HEK293T (cell line): ENCODE measurements around the gene DOCK10.

Experiments used
- ARNT ChIP-seq: fragments of 450-650 bp; IDR thresholded peaks from 2 replicates; pipeline ENCODE4 v1.6.1; 2017; ENCODE audit warnings: mild to moderate bottlenecking
- BHLHE40 ChIP-seq: fragments of 450-650 bp; IDR thresholded peaks from 2 replicates; pipeline ENCODE4 v1.6.1; 2016; ENCODE audit warnings: mild to moderate bottlenecking, moderate library complexity, borderline replicate concordance
- ELF4 ChIP-seq: fragments of 450-650 bp; IDR thresholded peaks from 2 replicates; pipeline ENCODE4 v1.6.1; 2017; ENCODE audit warnings: antibody characterized with exemption
- FOXA1 ChIP-seq: fragments of 450-650 bp; IDR thresholded peaks from 2 replicates; pipeline ENCODE4 v1.6.1; 2016; ENCODE audit warnings: mild to moderate bottlenecking
- FOXK2 ChIP-seq: fragments of 450-650 bp; IDR thresholded peaks from 2 replicates; pipeline ENCODE4 v1.6.1; 2016; ENCODE audit warnings: mild to moderate bottlenecking
- LEF1 ChIP-seq: fragments of 450-650 bp; IDR thresholded peaks from 2 replicates; pipeline ENCODE4 v1.6.1; 2017; ENCODE audit warnings: mild to moderate bottlenecking, borderline replicate concordance
- SP1 ChIP-seq: fragments of 450-650 bp; IDR thresholded peaks from 2 replicates; pipeline ENCODE4 v1.6.1; 2017
- SUZ12 ChIP-seq: fragments of 450-650 bp; IDR thresholded peaks from 2 replicates; pipeline ENCODE4 v1.6.1; 2016; ENCODE audit warnings: mild to moderate bottlenecking
- TARDBP ChIP-seq: fragments of 450-650 bp; IDR thresholded peaks from 2 replicates; pipeline ENCODE4 v1.6.1; 2016

GRCh38 chr2:225086439-225086838, 44.2 kb upstream of the DOCK10 start:
- TF ChIP-seq SUZ12 (no peak), FOXK2 (no peak), BHLHE40 (no peak), ELF4 (no peak), SP1 (no peak), ARNT (no peak), TARDBP (no peak), FOXA1 (no peak), LEF1 (no peak)
